Right lobe of liver (tissue), 4 donors: ENCODE results near the gene PHF10.

Experiments
- CTCF ChIP-seq, 4 donors: fragments of 200-600 bp in 3 of 4; fragments of 450-650 bp in 1 of 4; IDR thresholded peaks; one replicate each; pipeline versions ENCODE4 v1.5.1 to v1.8.0; 2016 to 2022; ENCODE audit warnings: antibody characterized with exemption in 4 of 4, mild to moderate bottlenecking in 2 of 4
- POLR2A ChIP-seq: fragments of 450-650 bp; IDR thresholded peaks from one replicate; pipeline ENCODE4 v1.6.1; 2017; ENCODE audit warnings: antibody characterized with exemption, mild to moderate bottlenecking
- donor health status: DM: no; HTN: no; CAD: no.
- donor health status: DM: no; HTN: no; CAD: no.
- donor health status: DM: no; HTN: yes; CAD: no.

GRCh38 chr6:169660751-169661390, 63.4 kb downstream of the PHF10 start:
- no peak for TF ChIP-seq CTCF (IDR thresholded peaks at IDR 0.05)
- no peak for TF ChIP-seq POLR2A
